Stimulated activated CD4-positive, alpha-beta T cell treated with anti-CD3 and anti-CD28 coated beads, Interleukin-4, amount 100 ng/mL, for 1 hour (primary cell): ENCODE results near the gene ATXN10.
A peak's percentile ranks its signal among the peaks of the same experiment; 100 is the strongest.
"Not testable (repeated sequence)": the region's sequence is repeated elsewhere in the genome, so short reads cannot be mapped to it uniquely, and the experiment has no call there.

ENCODE experiments used
- DNase-seq: peaks from one replicate; pipeline ENCODE4 v3.0.0-alpha.2; 2020

Gene ATXN10

DNA sequence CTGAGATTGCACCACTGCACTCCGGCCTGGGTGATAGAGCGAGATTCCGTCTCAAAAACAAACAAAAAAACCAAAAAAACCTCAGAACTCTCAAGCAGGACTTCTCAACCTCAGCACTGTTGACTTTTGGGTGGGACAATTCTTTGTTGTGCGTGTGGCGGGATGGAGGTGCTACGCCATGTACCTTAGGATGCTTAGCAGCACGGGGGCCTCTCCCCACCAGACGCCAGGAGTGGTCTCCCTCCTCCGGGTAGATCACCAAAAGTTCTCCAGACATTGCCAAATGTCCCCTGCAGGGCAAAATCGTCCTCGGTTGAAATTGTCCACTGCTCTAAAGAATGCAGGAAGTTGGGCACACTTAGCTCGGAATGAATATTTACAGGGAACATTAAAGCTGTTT lies 26.9 kb upstream of the ATXN10 start:
- DNase-seq: no peak

DNA sequence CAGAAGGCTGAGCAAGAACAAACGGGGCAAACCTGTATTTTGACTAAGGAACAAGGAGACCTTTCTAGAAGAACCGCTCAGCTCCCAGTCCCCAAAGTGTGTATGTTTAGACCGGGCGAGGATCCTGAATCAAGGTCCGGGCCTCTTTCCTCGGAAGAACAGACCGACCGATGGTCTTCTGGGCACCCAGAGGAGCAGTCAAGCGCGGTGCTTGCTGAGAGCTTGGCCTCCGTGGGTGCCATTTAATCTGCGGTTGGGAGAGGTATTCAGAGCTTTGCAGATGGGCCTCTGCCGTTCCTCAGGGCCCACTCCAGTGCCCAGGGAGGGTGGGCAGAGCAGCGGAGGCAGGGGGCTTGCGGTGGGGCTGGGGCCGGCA lies 26.5 kb upstream of the ATXN10 start:
- no peak for DNase-seq

DNA sequence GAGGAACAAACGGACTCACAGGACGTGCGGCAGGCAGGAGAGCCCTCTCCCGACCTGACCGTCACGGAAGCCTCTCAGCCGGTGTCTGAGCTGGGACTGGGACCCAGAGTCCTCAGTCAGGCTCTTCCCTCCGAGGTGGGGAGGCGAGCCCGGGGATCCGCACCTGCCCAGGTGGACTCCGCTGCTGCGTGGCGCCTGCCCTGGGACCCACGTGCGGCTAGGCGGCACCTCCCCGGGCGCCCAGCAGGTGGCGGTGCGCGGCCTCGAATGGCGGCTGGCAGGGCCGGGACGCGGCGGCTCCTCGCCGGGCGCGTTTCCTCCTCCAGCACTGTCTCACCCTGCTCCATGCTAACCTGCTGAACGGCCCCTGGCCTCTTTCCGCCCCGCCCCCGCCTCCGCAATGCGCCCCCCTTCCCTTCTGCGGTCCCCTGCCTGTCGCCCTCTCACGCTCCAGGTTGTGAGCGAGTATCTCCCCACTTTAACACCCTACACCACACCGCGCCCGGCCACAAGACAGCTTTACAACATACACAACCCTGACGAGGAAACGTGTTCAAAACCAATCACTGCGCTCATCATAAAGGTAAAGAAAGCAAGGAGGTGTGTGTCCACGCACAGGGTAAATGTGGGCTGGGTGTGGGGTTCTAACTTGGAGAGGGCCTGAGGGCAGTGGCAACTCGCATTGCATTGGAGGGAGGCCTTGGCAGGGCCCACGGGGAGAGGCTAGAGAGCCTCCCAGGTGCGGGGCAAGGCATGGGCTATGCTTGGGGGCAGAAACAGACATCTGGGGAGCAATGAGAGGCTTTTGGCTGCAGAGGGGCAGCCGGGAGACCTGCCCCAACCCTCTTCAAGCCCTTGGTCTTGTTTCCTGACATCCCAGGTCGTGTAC lies 25.9 kb upstream of the ATXN10 start:
- peak; percentile 82 for DNase-seq

DNA sequence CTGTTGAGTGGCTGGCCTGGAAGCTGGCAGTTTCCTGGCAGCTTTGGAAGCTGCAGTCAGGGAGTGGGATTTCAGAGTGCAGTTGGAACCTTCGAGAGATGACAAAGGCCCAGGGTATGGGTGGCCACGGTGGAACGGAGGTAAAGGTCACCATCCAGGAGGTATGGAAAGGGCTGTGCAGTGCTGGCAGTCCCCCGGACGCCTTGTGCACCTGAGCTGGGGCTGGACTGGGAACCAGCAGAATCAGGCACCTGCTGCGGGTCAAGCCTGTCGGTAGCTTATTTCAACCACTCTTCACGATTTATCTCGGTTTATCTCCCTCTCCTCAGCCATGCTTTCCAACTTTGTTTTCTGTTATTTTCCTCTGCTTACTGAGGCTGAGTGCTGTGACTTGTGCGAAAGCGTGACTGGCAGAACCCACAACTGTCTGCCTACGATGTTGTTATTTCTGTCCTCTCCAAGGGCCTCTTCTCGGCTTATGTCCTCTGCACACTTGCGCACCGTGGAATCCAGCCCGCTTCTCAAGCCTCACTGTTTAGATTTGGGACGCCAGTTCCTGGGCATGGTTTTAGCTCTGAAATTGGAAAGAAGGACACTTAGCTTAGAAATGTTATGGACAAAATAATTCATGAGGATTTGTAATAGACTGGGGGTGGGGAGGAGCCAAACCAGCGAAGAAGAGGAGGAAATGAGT lies 24.0 kb upstream of the ATXN10 start:
- DNase-seq: no peak

DNA sequence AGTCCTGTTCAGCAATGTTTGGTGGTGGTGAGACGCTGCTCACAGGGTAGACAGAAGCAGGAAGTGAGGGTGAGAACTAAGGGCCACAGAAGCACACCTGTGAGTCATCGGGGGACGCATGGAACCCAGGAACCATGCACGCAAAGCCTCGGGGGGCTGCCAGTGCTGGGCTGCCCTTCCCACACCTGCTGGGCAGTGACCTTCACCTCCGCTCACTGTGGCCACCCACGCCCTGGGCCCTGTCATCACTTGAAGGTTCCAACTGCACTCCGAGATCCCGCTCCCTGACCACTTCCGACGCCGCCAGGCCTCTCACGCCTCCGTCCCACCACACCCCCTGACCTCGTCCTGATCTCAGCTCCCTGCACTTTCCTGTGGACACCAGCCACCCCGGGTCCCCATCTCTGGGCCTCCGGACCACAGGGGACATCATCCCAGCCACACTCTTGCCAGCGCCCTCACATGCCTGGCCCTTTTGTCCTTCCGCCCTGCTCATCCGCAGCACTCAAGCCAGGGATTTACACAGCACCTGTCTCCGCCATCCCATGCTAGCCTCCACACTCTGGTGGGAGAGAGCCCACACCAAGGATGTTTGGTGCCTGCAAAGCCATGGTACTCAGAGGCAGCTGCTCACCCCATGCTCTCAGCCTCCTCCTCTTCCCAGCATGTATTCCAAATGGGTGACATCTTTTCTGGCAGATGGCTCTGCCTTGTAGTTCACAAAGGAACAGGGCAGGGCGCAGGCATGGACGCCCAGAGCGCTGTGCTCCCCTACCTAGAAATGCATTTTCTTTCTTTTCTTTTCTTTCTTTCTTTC lies 23.1 kb upstream of the ATXN10 start:
- DNase-seq: no peak

DNA sequence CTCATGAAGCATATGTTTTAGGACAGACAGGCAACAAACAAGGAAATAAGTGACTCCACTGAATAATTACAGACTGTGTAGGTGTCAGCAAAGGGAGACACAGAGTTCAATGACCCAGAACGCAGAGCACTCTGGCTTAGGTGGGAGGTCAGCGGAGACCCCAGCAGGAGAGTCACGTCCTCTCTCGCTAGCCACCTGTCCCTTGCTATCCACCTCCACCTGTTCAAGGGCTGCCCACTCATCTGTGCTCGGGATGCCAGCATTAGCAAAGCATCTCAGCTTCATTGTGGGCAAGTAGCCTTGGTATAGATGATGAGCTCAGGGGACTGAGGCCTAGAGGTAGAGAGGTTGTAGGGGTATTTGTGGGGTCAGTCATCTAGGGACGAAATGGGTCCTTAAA lies 21.8 kb upstream of the ATXN10 start:
- no peak for DNase-seq

DNA sequence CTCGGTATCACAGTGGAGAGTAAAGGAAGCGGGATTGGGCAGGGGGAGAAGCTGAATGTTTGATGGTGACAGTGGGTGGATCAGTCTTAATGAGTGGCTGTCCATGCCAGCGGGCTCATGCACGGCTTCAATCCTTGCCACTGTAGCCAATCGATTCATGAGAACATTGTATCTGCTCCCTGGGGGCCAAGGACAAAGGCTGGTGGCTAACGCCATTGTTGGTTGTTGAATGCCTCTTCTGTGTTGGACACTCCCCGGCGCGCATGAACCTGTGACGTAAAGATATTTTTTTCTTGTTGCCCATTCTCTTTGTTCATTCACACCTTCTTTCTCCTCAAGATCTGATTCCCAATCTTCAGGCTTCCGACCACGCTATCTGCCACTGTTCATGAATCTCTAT lies 20.9 kb upstream of the ATXN10 start:
- DNase-seq: no peak

DNA sequence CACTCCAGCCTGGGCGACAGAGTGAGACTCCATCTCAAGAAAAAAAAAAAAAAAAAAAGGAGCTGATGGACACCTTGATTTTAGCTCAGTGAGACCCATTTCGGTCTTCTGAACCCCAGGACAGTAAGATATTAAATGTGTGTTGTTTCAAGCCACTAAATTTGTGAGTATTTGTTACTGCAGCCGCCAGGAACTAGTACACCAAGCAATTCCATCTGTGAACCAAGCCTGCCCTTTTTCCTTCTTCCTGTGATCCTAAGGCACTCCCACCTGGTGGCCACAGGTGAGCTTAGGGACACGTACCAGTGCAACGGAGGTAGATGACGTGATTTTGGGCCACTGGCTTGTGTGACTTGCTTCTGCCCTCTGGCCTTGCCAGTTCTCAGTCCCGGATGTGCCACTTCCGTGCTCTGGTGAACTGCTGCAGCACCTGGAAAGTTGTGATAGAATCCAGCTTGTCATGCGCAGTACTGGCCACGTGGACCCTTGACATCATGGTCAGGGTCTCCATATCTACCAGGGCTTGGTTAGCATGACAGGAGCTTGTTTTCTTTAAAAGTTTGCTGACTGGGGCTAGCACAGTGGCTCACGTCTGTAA lies 19.6 kb upstream of the ATXN10 start:
- no peak for DNase-seq

DNA sequence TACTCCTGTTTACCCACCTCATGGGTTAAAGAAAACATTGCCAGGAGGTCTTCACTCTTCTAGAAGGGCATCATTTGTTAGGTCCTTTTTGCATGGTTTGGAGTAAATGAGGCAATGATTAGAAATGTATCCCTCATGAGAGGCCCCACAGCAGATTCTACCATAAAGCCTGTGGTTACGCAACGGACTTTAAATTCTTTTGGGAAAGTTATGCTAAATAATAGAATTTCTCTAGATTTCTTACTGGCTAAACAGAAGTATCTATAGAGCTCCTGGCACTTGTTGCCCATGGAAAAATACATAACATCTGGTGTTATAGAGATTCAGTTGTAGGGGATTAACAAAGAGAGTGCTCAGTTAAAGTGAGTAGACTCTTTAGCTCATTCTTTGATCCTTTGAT lies 15.1 kb upstream of the ATXN10 start:
- DNase-seq: no peak

DNA sequence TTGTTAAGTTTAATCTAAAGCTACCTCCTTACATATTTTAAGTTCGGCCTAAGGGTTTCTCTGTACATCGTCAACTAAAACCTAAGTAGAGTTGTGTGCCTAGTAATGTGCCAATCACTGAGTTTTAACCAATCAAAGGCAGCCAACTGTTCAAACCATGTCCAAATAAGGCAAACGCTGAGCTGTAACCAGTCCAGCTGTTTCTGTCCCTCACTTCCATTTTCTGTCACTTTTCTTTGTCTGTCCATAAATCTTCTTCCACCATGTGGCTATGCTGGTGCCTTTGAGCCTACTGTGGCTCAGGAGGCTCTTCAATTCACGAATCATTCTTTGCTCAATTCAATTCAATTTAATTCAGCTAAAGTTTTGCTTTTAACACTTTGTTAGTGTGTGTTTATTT lies 13.9 kb upstream of the ATXN10 start:
- no peak for DNase-seq

DNA sequence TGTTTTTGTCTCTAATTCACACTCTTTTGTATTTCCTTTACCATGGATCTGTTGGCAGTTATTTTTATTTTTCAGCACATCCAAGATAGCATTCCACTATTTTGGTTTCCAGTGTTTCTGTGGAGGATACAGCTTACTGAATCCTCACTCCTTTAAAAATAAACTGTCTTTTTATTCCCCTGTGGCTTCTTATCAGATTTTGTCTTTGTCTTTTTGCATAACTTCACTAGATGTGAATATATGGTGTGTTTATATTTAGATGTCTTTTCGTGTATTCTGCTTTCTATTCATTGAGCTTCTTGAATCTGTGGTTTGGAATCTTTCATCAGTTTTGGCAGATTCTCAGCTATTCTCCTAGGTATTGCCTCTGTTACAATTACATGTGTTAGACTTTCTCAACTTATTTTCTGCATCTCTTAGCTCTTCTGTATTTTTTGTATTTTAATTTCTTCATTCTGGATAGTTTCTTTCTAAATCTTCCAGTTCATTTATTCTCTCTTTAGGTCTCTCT lies 7.4 kb upstream of the ATXN10 start:
- no peak for DNase-seq

DNA sequence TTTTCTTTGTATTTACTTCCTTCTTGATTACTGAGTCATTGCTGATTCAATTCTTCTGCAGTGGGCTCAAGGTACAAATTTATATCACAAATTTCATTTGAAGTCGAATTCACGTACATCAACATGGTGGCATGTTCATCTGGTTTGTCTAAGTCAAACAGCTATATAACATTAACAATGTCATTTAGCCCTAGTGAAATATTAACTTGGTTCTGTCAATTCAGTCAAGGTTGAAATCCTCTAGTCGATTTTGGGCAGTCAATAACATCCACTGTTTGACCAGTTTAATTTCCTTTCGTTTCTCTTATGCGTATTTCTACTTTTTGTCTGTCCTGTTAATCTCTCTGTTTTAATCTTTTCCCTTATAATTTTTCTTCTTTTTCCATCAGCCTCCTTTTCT lies 4.1 kb upstream of the ATXN10 start:
- no peak for DNase-seq

DNA sequence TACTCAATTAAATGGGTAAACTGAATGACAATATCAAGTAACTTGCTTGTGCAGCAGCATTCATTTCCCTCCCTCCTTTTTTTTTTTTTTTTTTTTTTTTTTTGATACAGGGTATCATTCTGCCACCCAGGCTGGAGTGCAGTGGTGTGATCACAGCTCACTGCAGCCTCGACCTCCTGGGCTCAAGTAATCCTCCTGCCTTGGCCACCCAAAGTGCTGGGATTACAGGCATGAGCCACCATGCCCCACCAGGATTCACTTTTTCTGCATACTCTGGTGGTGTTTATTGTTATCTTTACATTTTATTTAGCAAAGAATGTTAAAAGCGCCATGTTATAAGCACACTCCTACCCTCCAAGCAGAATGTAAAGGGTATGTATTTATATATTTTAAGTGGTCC lies 1.3 kb upstream of the ATXN10 start:
- not testable (repeated sequence) for DNase-seq

DNA sequence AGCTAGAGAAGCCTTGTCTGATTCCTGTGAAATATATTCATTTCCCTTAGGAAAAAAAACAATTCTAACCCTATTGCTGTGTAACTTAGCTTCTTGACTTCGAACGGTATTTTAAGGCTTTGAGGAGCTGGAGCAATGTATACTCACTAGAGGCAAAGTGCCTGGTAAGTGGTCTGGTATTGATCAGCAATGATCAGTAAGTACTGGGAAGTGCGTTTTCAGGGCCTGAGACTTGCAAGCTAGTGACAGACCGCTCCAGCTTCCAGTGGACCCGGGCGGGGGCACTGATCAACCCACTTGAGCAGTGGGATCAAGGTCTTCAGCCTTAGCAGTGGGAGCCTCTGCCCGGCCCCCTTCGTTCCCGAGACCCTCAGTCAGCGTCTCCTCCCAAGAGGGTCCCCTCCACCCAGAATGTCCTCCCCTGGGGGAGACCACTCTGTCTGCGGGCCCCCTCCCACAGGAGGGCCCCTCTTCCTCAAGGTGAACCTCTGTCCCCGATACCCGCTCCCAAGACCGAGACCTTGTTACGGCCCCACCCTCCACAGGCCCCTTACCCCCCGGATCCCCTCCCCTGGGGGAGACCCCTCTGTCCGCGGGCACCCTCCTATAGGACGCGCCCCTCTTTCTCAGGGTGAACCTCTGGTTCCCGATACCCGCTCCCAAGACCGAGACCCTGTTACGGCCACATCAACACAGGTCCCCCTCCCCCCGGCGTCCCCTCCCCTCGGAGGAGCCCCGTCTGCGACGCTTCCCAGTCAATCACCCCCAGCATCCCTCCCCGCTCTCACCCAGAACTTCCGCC lies 452 bp upstream of the ATXN10 start:
- DNase-seq: no peak

DNA sequence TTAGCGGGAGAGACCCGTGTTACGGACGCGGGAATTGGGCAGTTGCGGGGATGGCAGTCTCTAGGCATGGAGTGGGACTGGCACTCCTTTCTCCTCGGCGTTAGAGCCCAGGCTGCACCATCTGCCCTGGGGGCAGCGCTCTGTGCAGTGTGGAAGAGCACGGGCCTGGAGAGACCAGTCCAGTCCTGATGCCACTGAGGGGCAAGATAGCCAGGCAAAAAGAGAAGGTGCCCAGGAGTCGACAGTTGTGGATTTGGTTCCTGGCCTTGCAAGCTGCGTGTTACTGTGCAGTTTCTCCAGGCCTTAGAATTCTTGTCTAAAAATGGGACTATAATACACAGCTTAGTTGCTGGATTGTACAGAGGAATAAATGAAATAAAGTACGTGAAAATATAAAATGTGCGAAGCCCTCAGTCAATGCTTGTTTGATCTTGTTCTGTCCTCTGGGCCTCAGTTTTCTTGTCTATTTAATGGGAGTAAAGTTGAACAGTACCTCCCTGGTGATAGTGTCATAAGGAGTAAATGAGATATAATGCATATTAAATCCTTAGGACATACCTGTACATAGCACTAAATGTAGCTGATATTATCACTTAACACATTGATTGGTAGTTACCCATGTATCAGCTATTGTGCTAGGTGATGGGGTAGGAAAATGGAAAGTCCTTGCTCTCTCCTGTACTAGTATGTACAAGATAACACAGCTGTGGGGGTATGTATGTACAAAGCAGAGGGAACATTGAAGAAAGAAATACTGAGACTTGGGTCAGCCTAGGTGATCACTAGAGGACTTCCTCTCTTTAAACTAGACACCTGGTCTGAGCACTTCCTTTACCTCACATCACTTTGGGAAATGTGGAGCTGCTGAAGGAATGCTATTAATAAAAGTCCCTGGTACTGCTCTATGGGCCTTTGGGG lies 1.2 kb downstream of the ATXN10 start:
- no peak for DNase-seq

DNA sequence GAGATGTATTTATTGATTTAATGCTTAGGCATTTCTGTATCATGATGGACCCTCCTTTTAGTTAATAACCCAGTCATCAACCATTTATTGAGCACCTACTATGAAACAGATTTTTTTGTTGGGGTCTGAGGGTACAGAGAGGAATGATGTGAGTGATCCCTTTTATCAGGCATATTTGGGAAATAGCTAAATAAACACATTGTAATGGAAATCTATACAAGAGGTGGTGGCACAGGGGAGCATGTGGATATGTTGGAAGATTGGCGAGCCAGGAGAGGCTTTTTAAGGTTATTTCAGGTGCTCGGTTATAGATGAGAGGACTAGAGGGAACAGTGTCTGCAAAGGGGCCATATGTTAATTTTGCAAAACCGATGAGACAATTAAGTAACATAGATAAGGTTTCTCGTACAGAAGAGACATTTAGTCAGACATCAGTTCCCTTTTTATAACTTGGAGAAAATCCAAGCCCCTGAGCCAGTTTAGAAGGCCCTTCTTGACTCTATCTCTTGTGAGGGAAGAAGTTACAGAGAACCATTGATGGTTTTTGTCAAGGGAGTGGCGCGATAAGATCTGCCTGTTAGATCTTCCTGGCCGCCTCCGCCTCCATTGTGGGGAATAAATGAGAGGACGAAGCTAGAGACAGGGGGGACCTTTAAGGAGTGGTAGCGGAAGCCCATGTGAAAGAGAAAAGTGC lies 2.0 kb downstream of the ATXN10 start:
- DNase-seq: no peak

DNA sequence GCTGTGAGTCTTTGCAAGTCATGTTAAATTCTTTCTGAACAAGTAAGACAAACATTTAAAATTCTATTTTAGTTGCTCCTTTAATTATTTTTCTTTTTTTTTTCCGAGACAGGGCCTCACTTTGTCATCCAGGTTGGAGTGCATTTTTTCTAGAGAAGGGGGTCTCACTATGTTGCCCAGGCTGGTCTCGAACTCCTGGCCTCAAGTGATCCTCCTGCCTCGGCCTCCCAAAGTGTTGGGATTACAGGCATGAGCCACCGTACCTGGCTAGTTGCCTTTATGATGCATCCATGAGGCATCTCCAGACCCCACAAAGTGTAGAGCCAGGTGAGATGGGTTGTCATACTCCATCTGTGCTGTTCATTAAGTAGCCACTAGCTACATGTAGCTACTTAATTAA lies 4.4 kb downstream of the ATXN10 start:
- no peak for DNase-seq

DNA sequence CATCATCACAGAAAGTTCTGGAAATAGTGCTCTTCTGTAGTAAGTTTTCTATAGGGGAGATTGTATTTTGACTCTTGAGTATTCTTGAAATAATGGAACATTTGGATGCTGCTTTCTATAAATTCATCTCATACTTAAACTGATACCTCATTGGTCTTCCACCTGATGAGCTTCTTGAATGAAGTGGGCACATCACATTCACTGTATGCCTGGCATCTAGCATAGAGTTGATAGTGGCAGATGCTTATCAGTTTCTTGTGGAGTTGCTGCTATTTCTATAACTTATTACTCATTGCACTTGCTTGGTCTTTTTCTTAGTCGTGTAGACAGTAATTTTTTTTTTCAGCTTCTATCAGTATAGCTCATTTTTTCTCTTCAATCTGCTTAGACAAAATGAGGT lies 5.4 kb downstream of the ATXN10 start:
- no peak for DNase-seq

DNA sequence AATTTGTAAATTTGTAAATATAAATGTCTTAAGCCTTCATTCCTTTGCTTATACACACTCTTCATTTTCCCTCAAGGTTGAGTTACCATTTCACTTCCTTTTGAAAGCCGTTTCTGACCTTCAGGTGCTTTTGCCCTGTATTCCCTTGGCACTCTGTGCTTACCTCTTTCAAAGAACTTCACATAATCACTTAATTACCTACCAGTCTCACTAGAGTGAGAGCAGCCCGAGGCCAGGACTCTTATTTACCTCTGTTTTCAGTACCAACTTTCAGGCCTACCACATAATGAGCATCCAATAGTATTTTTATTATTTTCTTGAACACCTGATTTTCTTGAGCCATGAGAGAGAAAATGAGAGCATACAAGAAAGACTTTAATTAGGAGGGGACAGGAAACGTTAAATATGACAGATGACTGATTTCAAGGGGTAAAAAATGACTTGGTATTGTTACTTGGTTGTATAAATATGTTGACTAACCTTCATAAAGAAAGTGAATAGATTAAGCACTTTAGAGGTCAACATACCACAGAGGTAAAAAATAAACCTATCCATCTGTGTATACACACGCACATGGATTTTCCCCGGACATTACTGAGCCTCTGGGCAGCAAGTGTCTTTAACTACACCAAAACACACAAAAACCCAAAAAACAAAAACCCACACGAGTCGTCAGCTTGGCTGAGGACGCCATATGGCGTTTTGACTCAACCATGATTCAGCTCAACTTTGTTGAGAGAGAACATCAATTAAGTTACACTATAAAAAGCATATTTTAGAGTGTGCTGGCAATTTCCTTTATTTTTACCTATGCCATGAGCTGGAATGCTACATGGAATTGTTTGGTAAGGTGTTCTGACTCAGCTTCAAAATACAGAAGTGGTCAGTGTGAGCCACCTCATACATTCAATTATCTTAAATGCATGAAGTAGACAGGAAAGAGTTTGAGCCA lies 7.6 kb downstream of the ATXN10 start:
- no peak for DNase-seq
